AML-193 (cell line): ENCODE results near the gene COBLL1.
"Not testable (repeated sequence)": the region's sequence is repeated elsewhere in the genome, so short reads cannot be mapped to it uniquely, and the experiment has no call there.

Experiments
- DNase-seq, 2 experiments: peaks; one replicate each; lab custom pipeline; 2025; lab: John Stamatoyannopoulos, UW

COBLL1 gene

GRCh38 chr2:164859906-164860693 lies 18.5 kb upstream of the COBLL1 start:
- not testable (repeated sequence) for DNase-seq

GRCh38 chr2:164859251-164859818 lies 17.7 kb upstream of the COBLL1 start:
- no peak for DNase-seq

- DNase-seq: no peak
Measured at GRCh38 chr2:164852086-164852485, 10.5 kb upstream of the COBLL1 start.

GRCh38 chr2:164850235-164850634 lies 8.6 kb upstream of the COBLL1 start:
- DNase-seq: peak; percentile 85 to 95

GRCh38 chr2:164849506-164849905 lies 7.9 kb upstream of the COBLL1 start:
- DNase-seq: no peak

- no peak for DNase-seq
Measured at GRCh38 chr2:164847981-164848741, 6.5 kb upstream of the COBLL1 start.

- no peak for DNase-seq
Measured at GRCh38 chr2:164847291-164847690, 5.7 kb upstream of the COBLL1 start.

GRCh38 chr2:164846276-164846675 lies 4.7 kb upstream of the COBLL1 start:
- DNase-seq: no peak

GRCh38 chr2:164843346-164843911 lies 1.8 kb upstream of the COBLL1 start:
- peak; percentile 27 to 31 for DNase-seq

GRCh38 chr2:164842624-164842966 lies 972 bp upstream of the COBLL1 start:
- DNase-seq: no peak

GRCh38 chr2:164840930-164841718 lies 499 bp downstream of the COBLL1 start:
- peak; percentile 59 to 60 for DNase-seq

- peak; percentile 21 to 39 for DNase-seq
Measured at GRCh38 chr2:164840458-164840929, 1.1 kb downstream of the COBLL1 start.

- DNase-seq: no peak
Measured at GRCh38 chr2:164839914-164840457, 1.6 kb downstream of the COBLL1 start.

GRCh38 chr2:164837807-164838206 lies 3.8 kb downstream of the COBLL1 start:
- no peak for DNase-seq

GRCh38 chr2:164836907-164837306 lies 4.7 kb downstream of the COBLL1 start:
- DNase-seq: no peak

- DNase-seq: no peak
Measured at GRCh38 chr2:164835302-164835701, 6.3 kb downstream of the COBLL1 start.

- no peak for DNase-seq
Measured at GRCh38 chr2:164831887-164832286, 9.7 kb downstream of the COBLL1 start.

GRCh38 chr2:164831180-164831579 lies 10.4 kb downstream of the COBLL1 start:
- DNase-seq: no peak

GRCh38 chr2:164826293-164827243 lies 15.1 kb downstream of the COBLL1 start:
- DNase-seq: no peak

GRCh38 chr2:164824872-164825271 lies 16.8 kb downstream of the COBLL1 start:
- no peak for DNase-seq
